ENCODE measurements around the gene USP9X.
A peak's percentile ranks its signal among the peaks of the same experiment; 100 is the strongest.
"Not testable (repeated sequence)": the region's sequence is repeated elsewhere in the genome, so short reads cannot be mapped to it uniquely, and the experiment has no call there.

USP9X gene, protein sequence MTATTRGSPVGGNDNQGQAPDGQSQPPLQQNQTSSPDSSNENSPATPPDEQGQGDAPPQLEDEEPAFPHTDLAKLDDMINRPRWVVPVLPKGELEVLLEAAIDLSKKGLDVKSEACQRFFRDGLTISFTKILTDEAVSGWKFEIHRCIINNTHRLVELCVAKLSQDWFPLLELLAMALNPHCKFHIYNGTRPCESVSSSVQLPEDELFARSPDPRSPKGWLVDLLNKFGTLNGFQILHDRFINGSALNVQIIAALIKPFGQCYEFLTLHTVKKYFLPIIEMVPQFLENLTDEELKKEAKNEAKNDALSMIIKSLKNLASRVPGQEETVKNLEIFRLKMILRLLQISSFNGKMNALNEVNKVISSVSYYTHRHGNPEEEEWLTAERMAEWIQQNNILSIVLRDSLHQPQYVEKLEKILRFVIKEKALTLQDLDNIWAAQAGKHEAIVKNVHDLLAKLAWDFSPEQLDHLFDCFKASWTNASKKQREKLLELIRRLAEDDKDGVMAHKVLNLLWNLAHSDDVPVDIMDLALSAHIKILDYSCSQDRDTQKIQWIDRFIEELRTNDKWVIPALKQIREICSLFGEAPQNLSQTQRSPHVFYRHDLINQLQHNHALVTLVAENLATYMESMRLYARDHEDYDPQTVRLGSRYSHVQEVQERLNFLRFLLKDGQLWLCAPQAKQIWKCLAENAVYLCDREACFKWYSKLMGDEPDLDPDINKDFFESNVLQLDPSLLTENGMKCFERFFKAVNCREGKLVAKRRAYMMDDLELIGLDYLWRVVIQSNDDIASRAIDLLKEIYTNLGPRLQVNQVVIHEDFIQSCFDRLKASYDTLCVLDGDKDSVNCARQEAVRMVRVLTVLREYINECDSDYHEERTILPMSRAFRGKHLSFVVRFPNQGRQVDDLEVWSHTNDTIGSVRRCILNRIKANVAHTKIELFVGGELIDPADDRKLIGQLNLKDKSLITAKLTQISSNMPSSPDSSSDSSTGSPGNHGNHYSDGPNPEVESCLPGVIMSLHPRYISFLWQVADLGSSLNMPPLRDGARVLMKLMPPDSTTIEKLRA (N-terminal part only)

GRCh38 chrX:41084893-41085511 is at the start of gene USP9X:
TSS of gene USP9X (plus strand) at chrX:41085445. CDS start at chrX:41123629, 38,184 bp downstream.
- peak; percentile 85 for DNase-seq (ENCODE audit: low read depth)

GRCh38 chrX:41035582-41035981 is 49.7 kb upstream of the USP9X start:
- DNase-seq (ENCODE audit: low read depth): no peak

DNA sequence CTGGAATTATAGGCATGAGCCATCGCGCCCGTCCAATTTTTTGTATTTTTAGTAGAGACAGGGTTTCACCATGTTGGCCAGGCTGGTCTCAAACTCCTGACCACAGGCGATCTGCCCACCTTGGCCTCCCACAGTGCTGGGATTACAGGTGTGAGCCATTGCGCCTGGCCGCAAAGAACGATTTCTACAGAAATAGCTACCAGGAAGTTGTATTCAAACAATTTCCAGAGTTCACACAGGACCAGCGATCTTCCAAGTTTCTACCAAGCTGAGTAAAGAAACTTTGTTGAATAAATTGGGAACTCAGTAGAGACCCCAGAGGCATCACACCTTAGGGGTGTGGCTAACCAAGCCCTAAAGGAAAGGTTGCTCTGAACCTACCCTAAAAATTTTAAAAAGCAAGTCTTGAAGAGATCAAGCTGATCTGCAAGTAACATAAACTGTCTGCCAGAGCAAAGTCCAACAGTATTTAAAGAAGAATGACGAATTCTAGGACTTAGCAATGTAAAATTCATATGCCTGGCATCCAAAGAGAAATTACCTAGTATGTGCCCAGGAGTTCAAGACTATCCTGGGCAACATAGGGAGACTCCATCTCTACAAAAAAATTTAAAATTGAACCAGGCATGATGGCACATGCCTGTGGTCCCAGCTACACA is 48.4 kb upstream of the USP9X start:
- DNase-seq (ENCODE audit: low read depth): no peak

- no peak for DNase-seq (ENCODE audit: low read depth)
Measured at GRCh38 chrX:41043196-41043595, 42.0 kb upstream of the USP9X start.

- no peak for DNase-seq (ENCODE audit: low read depth)
Measured at GRCh38 chrX:41043674-41044345, 41.4 kb upstream of the USP9X start.

DNA sequence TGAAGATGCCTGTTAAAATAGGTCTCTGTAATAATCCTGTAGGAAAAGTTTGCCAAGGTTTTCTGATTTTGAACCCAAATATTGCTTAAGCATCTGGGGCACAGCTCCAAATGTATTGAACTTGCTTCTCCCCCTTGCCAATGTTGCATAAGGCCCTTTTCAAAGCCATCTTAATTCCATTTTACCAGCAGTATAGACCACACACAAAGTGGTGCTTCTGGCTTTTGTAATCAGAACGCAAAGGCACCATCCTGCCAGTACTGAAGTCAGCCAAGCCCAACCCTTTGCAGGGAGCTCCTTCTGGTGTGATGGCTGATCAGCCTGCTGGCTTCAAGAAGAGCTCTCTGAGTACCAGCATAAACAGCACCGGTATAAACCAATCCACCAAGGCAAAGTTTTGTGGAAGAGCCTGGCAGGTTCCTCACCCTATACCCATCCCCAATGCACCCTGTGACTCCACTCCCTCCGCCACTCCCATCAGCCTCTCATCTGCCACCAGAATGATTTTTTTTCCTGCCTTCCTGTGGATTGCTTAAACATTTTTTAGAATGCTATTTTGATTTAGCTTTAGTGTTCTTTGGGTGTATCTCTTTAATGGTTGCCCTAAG is 39.2 kb upstream of the USP9X start:
- no peak for DNase-seq (ENCODE audit: low read depth)

GRCh38 chrX:41047878-41048534 is 37.2 kb upstream of the USP9X start:
- no peak for DNase-seq (ENCODE audit: low read depth)

DNA sequence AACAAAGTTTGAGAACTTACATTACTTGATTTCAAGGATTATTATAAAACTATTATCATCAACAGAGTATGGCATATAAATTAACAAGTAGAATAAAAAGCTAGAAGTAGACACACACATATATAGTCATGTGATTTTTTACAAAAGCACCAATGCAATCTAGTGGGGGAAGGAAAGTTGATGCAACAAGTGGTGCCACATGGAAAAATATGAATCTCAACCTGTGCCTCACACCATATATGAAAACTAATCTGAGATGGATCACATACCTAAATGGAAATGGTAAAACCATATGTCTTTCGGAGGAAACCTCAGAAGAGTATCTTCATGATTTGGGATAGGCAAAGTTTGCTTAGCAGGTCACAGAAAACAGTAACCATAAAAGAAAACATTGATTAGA is 34.9 kb upstream of the USP9X start:
- DNase-seq (ENCODE audit: low read depth): no peak

DNA sequence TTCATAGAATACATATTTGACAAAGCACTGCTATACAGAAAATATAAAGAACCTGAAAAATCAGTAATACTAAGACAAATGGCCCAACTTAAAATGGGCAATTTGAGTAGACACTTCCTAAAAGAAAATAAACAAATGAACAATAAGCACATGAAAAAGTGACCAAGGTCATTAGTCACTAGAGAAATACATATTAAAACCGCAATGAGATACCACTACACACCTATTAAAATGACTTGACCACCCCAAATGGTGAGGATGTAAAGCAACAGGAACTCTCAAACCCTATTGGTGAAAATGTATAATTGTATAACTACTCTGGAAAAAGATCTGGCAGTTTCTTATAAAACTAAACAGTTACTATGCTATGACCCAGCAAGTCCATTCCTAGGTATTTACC is 34.0 kb upstream of the USP9X start:
- DNase-seq (ENCODE audit: low read depth): no peak

GRCh38 chrX:41055740-41056139 is 29.5 kb upstream of the USP9X start:
- DNase-seq (ENCODE audit: low read depth): no peak

DNA sequence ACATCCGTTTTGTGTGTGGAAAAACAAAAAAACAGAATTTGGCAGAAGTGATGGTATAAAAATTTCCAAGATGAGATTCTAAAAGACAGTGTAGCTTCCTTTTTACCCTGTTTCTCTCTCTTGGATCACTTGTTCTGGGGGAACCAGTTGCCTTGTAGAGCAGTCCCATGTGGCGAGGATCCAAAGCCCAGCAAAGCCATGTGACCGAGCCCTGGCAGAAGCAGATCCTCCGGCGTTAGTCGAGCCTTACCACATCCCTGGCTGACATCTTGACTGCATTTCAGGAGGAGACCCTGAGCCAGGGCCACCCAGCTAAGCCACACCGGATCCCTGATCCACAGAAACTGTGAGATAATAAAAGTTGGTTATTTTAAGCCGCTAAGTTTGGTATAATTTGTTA is 22.0 kb upstream of the USP9X start:
- DNase-seq (ENCODE audit: low read depth): not testable (repeated sequence)

DNA sequence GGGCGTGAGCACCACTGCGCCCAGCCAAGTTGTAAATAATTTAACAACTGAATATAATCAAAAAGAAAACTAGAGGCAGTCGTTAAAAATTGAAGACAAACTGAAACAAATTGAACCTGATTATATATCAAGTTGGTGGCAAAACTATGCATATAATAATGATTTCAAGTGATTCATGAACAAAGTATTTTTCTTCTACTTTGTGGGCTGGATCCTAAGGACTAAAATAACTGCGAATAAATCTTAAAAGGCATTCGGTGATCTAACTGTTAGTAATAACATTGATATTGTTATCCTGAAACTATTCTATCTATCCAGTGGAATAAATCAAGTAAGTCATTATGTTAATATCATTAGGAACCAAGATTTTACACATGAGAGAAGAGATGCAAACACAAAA is 21.2 kb upstream of the USP9X start:
- DNase-seq (ENCODE audit: low read depth): no peak

DNA sequence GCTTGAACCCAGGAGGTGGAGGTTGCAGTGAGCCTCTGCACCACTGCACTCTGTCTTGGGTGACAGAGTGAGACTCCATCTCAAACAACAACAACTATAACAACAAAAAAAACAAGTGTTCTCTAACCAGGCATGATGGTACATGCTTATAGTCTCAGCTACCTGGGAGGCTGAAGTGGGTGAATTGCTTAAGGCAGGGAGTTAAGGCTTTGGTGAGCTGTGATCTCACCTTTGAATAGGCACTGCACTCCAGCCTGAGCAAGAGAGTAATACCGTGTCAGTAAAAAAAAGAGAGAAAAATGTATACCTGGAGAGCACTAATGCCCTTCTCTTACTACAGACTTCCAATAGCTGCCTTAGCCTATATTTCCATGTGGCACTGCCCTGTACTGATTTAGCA is 18.9 kb upstream of the USP9X start:
- DNase-seq (ENCODE audit: low read depth): no peak

- DNase-seq (ENCODE audit: low read depth): no peak
Measured at GRCh38 chrX:41066969-41067368, 18.3 kb upstream of the USP9X start.

DNA sequence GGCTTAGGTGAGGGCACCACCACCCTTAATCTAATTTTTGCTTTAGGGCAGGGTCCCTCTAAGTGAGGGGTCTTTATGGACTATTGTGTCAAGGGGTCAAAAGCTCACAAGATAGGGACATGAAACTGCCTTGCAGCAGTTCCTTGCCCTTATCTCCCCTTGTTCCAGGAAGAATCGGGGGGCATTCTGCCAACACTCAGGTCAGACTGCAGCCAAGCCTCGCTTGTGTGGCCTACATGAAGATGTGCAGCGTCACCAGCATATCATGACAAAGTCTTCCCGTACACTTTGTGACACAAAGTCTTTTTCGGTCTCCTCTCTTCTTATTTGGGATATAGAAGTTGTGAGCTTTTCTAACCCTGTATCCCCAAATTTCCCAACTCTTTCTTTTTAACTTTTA is 17.5 kb upstream of the USP9X start:
- no peak for DNase-seq (ENCODE audit: low read depth)

DNA sequence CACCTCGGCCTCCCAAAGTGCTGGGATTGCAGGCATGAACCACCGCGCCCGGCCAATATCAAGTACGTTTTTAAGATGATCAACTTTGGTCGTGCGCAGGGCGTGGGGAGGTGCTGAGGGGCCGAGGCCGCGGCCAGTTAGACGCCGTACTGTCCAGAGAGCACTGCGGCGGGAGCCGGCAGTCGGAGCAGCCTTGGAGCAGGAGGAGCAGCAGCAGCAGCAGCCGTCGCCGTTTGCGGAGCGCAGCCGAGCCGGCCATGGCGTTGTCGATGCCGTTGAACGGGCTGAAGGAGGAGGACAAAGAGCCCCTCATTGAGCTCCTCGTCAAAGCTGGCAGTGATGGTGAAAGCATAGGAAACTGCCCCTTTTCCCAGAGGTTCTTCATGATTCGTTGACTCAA is 8.5 kb upstream of the USP9X start:
- DNase-seq (ENCODE audit: low read depth): no peak

DNA sequence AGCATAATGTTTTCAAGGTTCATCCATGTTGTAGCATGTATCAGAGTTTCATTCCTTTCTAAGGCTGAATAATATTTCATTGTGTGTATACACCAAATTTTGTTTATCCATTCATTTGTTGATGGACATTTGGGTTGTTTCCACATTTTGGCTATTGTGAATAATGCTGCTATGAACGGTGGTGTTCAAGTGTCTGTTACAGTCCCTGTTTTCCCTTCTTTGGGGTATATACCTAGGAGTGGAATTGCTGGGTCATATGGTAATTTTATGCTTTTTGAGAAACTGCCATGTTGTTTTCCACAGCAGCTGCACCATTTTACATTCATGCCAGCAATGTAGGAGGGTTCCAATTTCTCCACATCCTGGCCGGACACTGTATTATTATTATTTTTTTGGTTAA is 3.4 kb upstream of the USP9X start:
- no peak for DNase-seq (ENCODE audit: low read depth)

GRCh38 chrX:41082783-41083182 is 2.5 kb upstream of the USP9X start:
- DNase-seq (ENCODE audit: low read depth): no peak

DNA sequence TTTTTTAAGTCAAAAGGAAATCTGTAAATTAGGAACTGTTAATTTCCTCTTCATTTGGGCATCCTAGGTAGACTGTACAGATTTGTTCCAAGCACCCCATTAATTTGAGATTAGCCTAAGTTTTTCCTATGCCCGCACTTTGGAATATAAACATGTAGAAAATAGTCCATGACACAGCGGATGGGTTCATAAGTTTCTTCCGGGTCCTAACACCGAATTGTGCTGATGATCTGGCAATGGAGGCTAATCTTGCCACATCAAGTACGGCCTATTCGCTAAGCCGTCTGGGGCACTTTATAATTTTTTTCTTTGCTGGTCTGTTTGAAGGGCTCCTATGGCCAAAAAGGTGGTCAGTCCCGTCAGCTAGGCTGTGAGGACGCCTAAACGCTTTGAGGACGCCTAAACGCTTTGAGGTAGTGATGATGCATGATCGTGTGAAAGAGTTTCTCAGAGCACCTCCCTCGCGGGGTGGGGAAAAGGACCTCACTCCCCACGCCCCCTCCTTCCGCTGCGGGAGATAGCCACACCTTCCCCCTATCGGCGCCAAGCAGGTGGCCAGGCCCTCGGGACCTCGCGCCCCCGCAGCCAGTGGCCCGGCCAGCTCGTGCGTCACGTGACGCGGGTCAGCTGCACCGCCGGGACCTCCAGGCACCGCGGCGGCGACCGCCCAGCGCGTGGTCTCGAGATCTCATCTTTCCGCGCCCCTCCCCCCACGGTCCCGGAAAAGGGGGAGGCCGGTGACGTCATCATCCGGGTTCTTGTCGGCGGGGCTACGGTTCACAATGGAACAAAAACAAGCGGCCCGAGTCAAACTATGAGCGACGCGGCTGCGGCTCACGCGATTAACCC is 977 bp upstream of the USP9X start:
- peak; percentile 97 for DNase-seq (ENCODE audit: low read depth)

Measured in activated T-helper 9 cell treated with anti-CD3 and anti-CD28 coated beads, Interleukin-2, amount 50 U/mL, for 16 hours (primary cell).